Naive B cell (primary cell): ENCODE results near the gene MMP25. TPM values are rescaled to one million over a fixed set of nuclear protein-coding genes. Genes with fewer than 3 reads are reported as not detected.

Source experiments
- ATAC-seq, 2 donors: fragments of 150-1000 bp; cut with Tn5 transposase; 2 replicates each; pipeline ENCODE4 v1.10.0; 2021; ENCODE audit warnings: low read depth in 2 of 2, mild to moderate bottlenecking in 2 of 2, moderate library complexity in 2 of 2
- DNase-seq: peaks from one replicate; pipeline ENCODE4 v3.0.0; 2022
- H3K27ac Mint-ChIP-seq, 6 donors: one replicate each; pipeline ENCODE4 v1.8.0; 2020 to 2022; ENCODE audit warnings: mild to moderate bottlenecking in 6 of 6, mixed read lengths in 6 of 6, moderate library complexity in 5 of 6, inconsistent platforms in 2 of 6
- H3K27me3 Mint-ChIP-seq, 3 donors: one replicate each; pipeline ENCODE4 v1.8.0; 2021 to 2022; ENCODE audit warnings: mixed read lengths in 3 of 3, mild to moderate bottlenecking in 1 of 3
- H3K36me3 Mint-ChIP-seq, 2 donors: one replicate each; pipeline ENCODE4 v1.8.0; 2020 to 2022; ENCODE audit warnings: mixed read lengths in 2 of 2, inconsistent platforms in 1 of 2, mild to moderate bottlenecking in 1 of 2
- H3K4me1 Mint-ChIP-seq, 3 donors: one replicate each; pipeline ENCODE4 v1.8.0; 2020 to 2022; ENCODE audit warnings: mixed read lengths in 3 of 3, inconsistent platforms in 1 of 3, mild to moderate bottlenecking in 1 of 3, moderate library complexity in 1 of 3
- H3K4me3 Mint-ChIP-seq, 8 donors: one replicate each; pipeline ENCODE4 v1.8.0; 2020 to 2022; ENCODE audit warnings: mild to moderate bottlenecking in 8 of 8, mixed read lengths in 8 of 8, moderate library complexity in 8 of 8, inconsistent platforms in 2 of 8
- H3K9me3 Mint-ChIP-seq, 7 donors: one replicate each; pipeline ENCODE4 v1.8.0; 2020 to 2022; ENCODE audit warnings: mixed read lengths in 7 of 7, mild to moderate bottlenecking in 5 of 7, inconsistent platforms in 2 of 7, moderate library complexity in 1 of 7
- polyA plus RNA-seq, 6 donors: library from polyadenylated mRNA; unstranded; fragments of 300-500 nt; fragmentation: Illumina TruSeq; gene quantifications; one replicate each; pipeline ENCODE4 v1.2.3, GENCODE V29; 2021; ENCODE audit warnings: low read depth in 6 of 6

The MMP25 gene, protein sequence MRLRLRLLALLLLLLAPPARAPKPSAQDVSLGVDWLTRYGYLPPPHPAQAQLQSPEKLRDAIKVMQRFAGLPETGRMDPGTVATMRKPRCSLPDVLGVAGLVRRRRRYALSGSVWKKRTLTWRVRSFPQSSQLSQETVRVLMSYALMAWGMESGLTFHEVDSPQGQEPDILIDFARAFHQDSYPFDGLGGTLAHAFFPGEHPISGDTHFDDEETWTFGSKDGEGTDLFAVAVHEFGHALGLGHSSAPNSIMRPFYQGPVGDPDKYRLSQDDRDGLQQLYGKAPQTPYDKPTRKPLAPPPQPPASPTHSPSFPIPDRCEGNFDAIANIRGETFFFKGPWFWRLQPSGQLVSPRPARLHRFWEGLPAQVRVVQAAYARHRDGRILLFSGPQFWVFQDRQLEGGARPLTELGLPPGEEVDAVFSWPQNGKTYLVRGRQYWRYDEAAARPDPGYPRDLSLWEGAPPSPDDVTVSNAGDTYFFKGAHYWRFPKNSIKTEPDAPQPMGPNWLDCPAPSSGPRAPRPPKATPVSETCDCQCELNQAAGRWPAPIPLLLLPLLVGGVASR
- under 1 TPM in 2 of 6 donors, not detected in 4; 0.29 to 0.55 TPM for polyA plus RNA-seq

DNA sequence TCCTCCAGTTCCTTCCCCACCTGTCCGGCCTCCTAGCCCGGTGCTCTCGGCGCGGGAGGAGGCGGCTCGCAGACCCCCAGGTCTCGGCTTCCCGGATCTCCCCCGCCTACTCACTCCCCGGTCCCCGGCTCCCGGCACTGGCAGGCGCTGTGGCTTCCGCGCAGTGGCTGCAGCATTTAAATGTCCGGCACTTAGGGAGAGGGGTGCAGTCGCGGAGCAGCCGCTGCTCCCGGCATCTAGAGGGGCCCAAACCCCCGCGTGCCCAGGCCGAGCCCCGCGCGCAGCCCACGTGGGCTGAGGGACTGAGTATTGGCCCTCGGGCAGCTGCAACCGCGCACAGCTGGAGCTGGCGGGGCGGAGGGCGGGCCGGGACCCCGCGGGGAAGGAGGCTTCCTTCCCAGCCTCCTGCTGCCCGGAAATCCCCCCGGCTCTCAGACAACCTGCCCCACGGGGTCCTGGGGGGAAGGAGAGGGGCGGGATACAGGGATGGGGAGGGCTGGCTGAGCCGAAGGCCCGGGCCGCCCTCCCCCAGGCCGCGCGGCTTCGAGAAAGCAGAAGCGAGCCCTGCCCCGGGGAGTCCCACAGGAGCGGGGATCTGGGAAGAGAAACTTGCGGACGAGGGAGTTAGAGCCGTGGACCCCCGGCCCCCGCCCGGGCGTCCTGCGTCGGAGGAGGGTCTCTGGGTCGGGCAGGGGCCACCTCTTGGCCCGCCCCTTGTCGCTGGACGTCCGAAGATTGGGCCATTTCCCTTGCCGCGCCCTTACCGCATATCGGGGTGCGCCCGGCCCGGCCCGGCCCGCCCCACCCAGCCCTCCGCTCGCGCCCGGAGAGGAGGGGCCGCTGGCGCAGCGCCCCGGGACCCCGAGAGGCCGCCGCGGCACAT, at the start of gene MMP25:
TSS of gene MMP25 (plus strand) at position 804 of the 883 bp plus-strand sequence. CDS start 357 bp downstream, outside the sequence.
- peaks cover 19 to 69% (median 36%) of the 10 kb centered on the region in 3 donors for H3K27me3 Mint-ChIP-seq
- H3K4me1 Mint-ChIP-seq = peaks cover 6 to 19% (median 15%) of the 10 kb centered on the region in 3 donors
- H3K4me3 Mint-ChIP-seq = peak within 1 kb of the TSS; percentile 69 to 89 (median 79)
- H3K36me3 Mint-ChIP-seq = no peaks in the 10 kb centered on the region
- DNase-seq (peak; percentile 58), ATAC-seq (peak; percentile 92 to 93)
- peaks cover 0 to 2% (median 0%) of the 10 kb centered on the region in 7 donors for H3K9me3 Mint-ChIP-seq
- peak within 1 kb of the TSS in 1 of 6 donors; percentile 6 for H3K27ac Mint-ChIP-seq

DNA sequence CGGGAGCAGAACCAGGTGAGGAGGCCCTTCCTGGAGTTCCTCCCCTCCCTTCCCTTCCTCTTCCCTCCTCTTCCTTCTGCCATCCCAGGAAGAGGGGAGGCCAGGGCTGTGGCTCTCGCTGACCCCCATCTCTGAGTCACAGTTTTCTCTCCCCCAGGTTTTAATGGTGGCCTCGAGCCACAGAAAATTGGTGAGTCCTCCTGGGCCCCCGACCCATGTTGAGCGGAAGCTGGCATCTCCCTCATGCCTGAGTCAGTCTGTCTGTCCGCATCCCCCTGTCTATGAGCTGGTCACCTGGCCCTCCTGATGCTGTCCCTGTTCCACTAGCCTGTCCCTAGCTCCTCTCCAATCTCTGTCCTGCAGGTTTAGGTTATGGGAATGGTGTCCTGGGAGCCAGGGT, 46.4 kb upstream of the MMP25 start:
- Mint-ChIP-seq H3K27ac (peak overlapping the region in 1 of 6 donors; percentile 21), H3K36me3 (no peaks in the 10 kb centered on the region), H3K4me1 (peaks cover 3 to 5% (median 3%) of the 10 kb centered on the region in 3 donors), H3K4me3 (no peak overlapping the region), H3K9me3 (no peaks in the 10 kb centered on the region), H3K27me3 (peaks cover 0 to 33% (median 15%) of the 10 kb centered on the region in 3 donors)
- DNase-seq (no peak), ATAC-seq (no peak)

DNA sequence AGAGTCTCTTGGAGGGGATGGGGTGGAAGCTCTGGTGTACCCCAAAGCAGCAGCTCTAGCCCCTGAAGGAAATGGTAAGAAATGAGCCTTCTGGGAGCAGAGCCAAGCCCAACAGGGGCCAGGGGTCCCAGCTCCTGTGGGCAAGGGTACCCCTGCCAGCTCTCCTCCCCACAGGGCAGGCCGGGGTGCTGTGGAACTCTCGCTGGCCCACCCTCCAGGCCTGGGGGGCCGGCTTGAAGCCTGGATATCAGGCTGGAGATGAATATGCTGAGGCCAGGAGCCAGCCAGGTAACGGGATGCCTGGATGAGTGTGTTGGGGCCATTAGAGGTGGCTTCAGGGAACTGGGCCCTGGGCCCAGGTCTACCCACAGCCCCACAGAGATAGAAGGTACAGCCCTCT, 45.8 kb upstream of the MMP25 start:
- Mint-ChIP-seq H3K27me3 (peaks cover 0 to 36% (median 15%) of the 10 kb centered on the region in 3 donors), H3K9me3 (no peaks in the 10 kb centered on the region), H3K27ac (no peak overlapping the region), H3K36me3 (no peaks in the 10 kb centered on the region), H3K4me1 (peaks cover 4 to 6% (median 5%) of the 10 kb centered on the region in 3 donors), H3K4me3 (peak overlapping the region in 1 of 8 donors; percentile 50)
- ATAC-seq = no peak
- no peak for DNase-seq

DNA sequence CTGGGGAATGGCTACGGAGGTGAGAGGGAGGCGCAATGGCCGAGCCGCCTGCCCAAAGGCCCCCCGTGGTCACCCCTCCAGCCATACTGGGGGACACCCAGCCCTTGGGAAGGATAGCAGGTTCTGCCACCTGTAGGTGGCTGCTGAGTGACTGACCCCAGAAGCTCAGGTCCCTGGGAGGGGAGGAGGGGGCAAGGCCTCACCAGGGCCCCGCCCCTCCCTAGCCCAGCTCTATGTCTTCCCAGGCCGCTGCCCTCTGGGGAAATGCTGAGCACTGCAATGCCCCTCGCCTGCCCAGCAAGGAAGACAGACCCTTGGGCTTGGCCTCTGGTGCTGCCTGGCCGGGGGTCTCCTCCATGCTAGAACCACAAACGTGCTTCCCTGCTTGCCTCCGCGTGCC, 45.0 kb upstream of the MMP25 start:
- DNase-seq = no peak
- no peaks in the 10 kb centered on the region for H3K36me3 Mint-ChIP-seq
- H3K27me3 Mint-ChIP-seq = peaks cover 0 to 36% (median 15%) of the 10 kb centered on the region in 3 donors
- peaks cover 4 to 6% (median 5%) of the 10 kb centered on the region in 3 donors for H3K4me1 Mint-ChIP-seq
- H3K27ac Mint-ChIP-seq = no peak overlapping the region
- H3K9me3 Mint-ChIP-seq = no peaks in the 10 kb centered on the region
- no peak overlapping the region for H3K4me3 Mint-ChIP-seq
- no peak for ATAC-seq

DNA sequence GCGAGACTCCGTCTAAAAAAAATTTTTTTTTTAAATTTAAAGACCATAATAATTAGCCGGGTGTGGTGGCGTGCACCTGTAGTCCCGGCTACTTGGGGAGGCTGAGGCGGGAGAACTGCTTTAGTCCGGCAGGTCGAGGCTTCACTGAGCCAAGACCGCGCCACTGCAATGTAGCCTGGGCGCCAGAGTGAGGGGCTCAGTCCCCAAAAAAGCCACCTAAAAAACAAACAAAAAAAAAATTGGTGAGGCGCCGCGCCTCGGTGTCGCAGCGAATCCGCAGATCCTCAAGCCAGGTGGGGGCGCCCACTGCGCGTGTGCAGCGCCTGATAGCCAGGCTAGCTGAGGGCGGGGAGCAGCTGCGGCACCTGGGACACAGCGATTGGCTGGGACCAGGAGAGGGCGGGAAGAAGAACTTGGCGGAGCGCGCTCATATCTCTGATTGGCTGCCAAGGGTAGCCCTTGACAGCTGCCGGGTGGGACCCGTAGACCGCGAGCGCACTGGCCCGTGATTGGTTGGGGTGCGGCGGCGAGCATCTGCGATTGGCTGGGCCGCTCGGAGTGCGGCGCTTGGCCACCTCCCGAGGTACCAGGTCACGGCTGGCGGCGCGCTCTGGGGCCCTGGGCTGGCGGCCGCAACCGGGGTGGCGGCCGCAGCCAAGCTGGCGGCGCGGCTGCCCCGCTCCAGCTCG, 42.6 kb upstream of the MMP25 start:
- Mint-ChIP-seq H3K27ac (peak overlapping the region in 1 of 6 donors; percentile 69), H3K36me3 (no peaks in the 10 kb centered on the region), H3K9me3 (no peaks in the 10 kb centered on the region)

DNA sequence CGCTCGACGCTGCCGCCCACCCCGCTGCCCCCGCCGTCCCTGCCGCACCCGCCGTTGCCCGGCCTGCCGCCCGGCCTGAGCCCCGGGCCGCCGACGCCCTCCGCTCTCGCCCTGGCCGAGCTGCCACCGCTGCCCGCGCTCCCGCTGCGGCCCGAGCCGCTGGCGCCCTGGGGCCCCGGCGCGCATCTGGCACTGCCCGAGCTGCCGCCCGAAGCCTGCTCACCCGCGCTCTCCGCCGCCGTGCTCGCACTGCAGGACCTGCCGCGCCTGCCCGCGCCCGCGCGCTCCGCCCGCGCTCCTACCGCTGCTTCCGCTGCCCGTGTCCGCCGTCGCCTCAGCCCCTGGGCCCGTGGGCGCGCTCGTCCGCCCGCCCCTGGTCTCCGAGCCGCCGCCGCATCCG, 42.0 kb upstream of the MMP25 start:
- DNase-seq (no peak), ATAC-seq (peak; percentile 3 to 6)
- Mint-ChIP-seq H3K36me3 (no peaks in the 10 kb centered on the region), H3K27me3 (peaks cover 11 to 29% (median 15%) of the 10 kb centered on the region in 3 donors), H3K4me1 (peaks cover 21 to 29% (median 25%) of the 10 kb centered on the region in 3 donors), H3K4me3 (peak overlapping the region in 1 of 8 donors; percentile 77), H3K27ac (peak overlapping the region in 1 of 6 donors; percentile 29), H3K9me3 (no peaks in the 10 kb centered on the region)

More for the DNA sequence above, 42.6 kb upstream of the MMP25 start:
- peak; percentile 97 for ATAC-seq
- H3K4me3 Mint-ChIP-seq = peak overlapping the region; percentile 77 to 87 (median 82)
- DNase-seq = peak; percentile 96
- peaks cover 11 to 34% (median 15%) of the 10 kb centered on the region in 3 donors for H3K27me3 Mint-ChIP-seq
- H3K4me1 Mint-ChIP-seq = peaks cover 21 to 26% (median 25%) of the 10 kb centered on the region in 3 donors

DNA sequence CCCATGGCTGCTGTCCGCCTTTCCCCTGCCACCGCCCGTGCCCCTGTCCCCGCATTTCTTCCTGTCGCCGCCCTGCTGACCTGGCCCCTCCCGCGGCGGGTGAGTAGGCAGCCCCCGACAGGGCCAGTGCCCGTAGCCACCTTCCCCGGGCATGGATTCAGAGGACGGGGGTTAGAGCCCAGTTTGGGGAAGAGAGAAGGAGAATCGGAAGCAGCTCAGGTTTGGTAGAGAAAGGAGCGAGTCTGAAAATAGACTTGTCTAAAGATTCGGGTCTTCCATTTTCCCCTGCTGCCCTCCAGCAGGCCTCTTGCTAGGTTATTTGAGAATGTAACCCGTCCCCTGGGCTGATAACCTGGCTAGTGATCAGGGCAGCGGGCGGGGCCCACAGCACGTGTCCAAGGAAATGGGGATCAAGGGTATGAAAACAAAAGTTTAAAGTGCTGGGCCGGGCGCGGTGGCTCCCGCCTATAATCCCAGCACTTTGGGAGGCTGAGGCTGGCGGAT, 41.5 kb upstream of the MMP25 start:
- Mint-ChIP-seq H3K36me3 (no peaks in the 10 kb centered on the region), H3K9me3 (no peaks in the 10 kb centered on the region), H3K27ac (peak overlapping the region in 1 of 6 donors; percentile 29), H3K4me1 (peaks cover 21 to 29% (median 25%) of the 10 kb centered on the region in 3 donors), H3K4me3 (peak overlapping the region; percentile 46 to 87 (median 75)), H3K27me3 (peaks cover 11 to 24% (median 13%) of the 10 kb centered on the region in 3 donors)
- ATAC-seq (no peak), DNase-seq (no peak)

DNA sequence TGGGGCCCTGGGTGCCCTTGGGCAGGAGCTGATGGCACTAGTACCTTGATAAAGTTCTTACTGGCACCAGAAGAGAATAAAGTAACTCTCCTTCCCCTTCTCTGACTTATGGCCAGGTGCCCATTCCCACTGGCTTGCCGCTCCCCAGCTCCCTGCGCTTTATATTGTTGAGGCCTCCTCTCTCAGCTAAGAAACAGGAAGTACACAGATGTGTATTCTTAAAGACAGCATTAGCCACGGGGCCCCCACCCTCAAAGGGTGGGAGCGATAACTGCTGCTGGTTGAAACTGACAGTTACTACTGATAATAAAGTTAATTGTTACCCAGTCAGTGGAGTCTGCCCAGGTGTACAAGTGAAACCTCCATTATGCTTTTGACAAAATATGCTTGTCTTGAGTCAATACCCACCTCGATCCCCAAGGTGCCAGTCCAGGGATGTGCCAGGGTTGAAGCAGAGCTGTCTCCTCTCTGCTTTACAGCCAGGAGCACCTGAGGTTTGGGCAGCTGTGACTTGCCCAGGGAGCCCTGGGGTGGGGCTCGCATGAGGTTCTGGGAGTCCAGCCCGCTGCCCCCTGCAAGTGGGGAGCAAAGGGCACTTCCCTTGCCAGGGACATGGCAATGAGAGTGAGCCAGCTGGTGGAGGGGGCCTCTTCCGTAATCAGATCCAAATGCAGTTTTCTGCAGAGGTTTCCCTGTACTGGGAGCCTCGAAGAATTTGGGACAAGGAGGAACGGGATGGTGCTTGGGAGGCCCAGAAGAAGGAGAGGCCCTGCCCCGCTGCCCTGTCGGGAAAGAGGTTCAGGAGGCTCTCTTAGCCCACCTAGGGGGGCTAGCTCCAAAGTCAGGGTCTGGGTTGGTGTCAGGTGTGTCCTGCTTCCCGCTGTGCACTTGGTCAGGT, 39.1 kb upstream of the MMP25 start:
- Mint-ChIP-seq H3K9me3 (no peaks in the 10 kb centered on the region), H3K27ac (peak overlapping the region in 2 of 6 donors; percentile 20 to 47), H3K4me1 (peaks cover 22 to 29% (median 28%) of the 10 kb centered on the region in 3 donors), H3K36me3 (no peaks in the 10 kb centered on the region), H3K27me3 (peaks cover 3 to 21% (median 11%) of the 10 kb centered on the region in 3 donors), H3K4me3 (peak overlapping the region in 7 of 8 donors; percentile 72 to 86 (median 79))
- ATAC-seq (no peak), DNase-seq (no peak)

DNA sequence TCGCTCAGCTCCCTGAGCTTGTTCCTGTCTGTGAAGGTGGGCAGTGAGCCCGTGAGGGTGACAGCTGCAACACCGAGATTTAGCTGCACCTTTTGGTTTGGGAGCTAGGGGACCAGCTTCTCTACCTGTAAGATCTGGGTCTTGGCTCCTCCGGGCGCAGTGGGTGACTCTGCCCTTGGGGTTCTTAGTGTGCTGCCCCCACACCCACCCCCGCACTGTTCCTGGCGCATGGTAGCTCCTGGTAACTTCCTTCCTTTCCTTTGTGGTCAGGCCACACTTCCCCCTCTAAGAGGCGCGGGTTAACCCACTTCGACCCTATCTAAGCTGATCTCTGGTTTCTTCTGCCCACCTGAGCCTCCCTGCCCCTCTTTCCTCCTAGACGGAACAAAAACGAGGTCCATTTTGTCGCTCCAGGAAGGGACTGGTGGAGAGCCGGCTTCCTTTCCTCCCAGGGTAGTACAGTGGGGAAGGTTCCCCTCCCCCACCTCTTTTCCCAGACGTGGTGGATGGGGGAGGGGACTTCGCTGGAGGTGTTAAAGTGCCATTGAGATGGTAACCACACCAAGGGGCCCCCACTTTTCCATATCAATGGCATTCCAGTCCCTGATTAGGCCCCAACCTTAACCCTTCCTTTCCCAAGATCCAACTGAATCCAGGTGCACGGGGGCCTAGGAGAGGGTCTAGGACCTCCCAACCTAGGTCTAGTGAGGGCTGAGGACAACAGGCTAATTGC, 38.2 kb upstream of the MMP25 start:
- Mint-ChIP-seq H3K4me3 (peak overlapping the region; percentile 45 to 86 (median 78)), H3K36me3 (no peaks in the 10 kb centered on the region), H3K27me3 (peaks cover 9 to 29% (median 11%) of the 10 kb centered on the region in 3 donors), H3K9me3 (no peaks in the 10 kb centered on the region), H3K4me1 (peaks cover 26 to 35% (median 29%) of the 10 kb centered on the region in 3 donors), H3K27ac (peak overlapping the region in 2 of 6 donors; percentile 20 to 47)
- no peak for DNase-seq
- no peak for ATAC-seq

DNA sequence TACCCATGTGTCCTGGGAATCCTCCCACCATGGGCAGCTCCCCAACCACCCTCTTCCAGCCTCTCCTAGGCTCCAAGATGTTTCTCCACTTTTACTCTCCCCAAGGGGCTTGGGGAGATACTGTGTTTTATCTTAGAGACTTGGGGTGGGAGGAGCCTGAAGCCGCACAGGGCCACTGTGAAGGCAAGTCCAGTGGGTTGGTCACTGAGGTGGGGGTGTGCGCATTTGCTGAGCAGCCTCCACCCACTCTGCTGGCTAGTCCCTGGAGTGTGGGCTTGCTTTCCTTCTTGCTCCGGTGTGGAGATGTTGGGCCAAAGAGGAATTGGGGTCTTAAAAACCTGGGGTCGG, 37.7 kb upstream of the MMP25 start:
- Mint-ChIP-seq H3K27me3 (peaks cover 9 to 35% (median 11%) of the 10 kb centered on the region in 3 donors), H3K4me3 (peak overlapping the region in 3 of 8 donors; percentile 72 to 82 (median 79)), H3K4me1 (peaks cover 26 to 35% (median 27%) of the 10 kb centered on the region in 3 donors), H3K9me3 (no peaks in the 10 kb centered on the region), H3K36me3 (no peaks in the 10 kb centered on the region), H3K27ac (no peak overlapping the region)
- no peak for DNase-seq
- no peak for ATAC-seq
